Activated naive CD8-positive, alpha-beta T cell treated with anti-CD3 and anti-CD28 coated beads, Interleukin-2, amount 50 U/mL, for 24 hours (primary cell): ENCODE measurements around the gene MCRIP2.

Source experiments
- ATAC-seq: fragments of 150-1000 bp; cut with Tn5 transposase; one replicate; pipeline ENCODE4 v1.10.0; 2021
- DNase-seq: peaks from one replicate; pipeline ENCODE4 v3.0.0; 2021
- H3K27ac Mint-ChIP-seq: one replicate; pipeline ENCODE4 v1.8.0; 2021; ENCODE audit warnings: mild to moderate bottlenecking, mixed read lengths
- H3K27me3 Mint-ChIP-seq: one replicate; pipeline ENCODE4 v1.8.0; 2021; ENCODE audit warnings: mixed read lengths
- H3K36me3 Mint-ChIP-seq: one replicate; pipeline ENCODE4 v1.8.0; 2021; ENCODE audit warnings: low read depth, mixed read lengths
- H3K4me1 Mint-ChIP-seq: one replicate; pipeline ENCODE4 v1.8.0; 2021; ENCODE audit warnings: mixed read lengths
- H3K4me3 Mint-ChIP-seq: one replicate; pipeline ENCODE4 v1.8.0; 2021; ENCODE audit warnings: mild to moderate bottlenecking, moderate library complexity, mixed read lengths
- H3K9me3 Mint-ChIP-seq: one replicate; pipeline ENCODE4 v1.8.0; 2021; ENCODE audit warnings: mixed read lengths

Gene MCRIP2

DNA sequence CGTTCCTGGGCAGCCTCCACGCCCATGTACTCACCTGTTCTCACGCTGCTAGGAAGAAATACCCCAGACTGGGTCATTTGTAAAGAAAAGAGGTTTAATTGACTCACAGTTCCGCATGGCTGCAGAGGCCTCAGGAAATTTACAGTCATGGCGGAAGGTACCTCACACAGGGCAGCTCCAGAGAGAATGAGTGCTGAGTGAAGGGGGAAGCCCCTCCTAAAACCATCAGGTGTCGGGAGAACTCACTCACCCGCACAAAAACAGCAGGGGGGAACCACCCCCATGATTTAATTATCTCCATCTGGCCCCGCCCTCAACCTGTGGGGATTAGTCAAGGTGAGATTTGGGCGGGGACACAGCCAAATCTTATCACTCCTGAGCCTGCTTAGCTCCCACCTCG is 33.6 kb upstream of the MCRIP2 start:
- DNase-seq (peak; percentile 60), ATAC-seq (peak; percentile 95)
- Mint-ChIP-seq H3K9me3 (no peaks in the 10 kb centered on the region), H3K4me1 (peaks cover 20% of the 10 kb centered on the region), H3K4me3 (peak overlapping the region; percentile 45), H3K27ac (peak overlapping the region; percentile 86), H3K27me3 (no peaks in the 10 kb centered on the region), H3K36me3 (no peaks in the 10 kb centered on the region)

GRCh38 chr16:609316-609715 is 32.3 kb upstream of the MCRIP2 start:
- ATAC-seq, result no peak
- H3K4me1 Mint-ChIP-seq, result peaks cover 17% of the 10 kb centered on the region
- no peak overlapping the region for H3K4me3 Mint-ChIP-seq
- no peak overlapping the region for H3K27ac Mint-ChIP-seq
- DNase-seq, result no peak
- H3K36me3 Mint-ChIP-seq, result no peaks in the 10 kb centered on the region
- no peaks in the 10 kb centered on the region for H3K27me3 Mint-ChIP-seq
- H3K9me3 Mint-ChIP-seq, result no peaks in the 10 kb centered on the region

DNA sequence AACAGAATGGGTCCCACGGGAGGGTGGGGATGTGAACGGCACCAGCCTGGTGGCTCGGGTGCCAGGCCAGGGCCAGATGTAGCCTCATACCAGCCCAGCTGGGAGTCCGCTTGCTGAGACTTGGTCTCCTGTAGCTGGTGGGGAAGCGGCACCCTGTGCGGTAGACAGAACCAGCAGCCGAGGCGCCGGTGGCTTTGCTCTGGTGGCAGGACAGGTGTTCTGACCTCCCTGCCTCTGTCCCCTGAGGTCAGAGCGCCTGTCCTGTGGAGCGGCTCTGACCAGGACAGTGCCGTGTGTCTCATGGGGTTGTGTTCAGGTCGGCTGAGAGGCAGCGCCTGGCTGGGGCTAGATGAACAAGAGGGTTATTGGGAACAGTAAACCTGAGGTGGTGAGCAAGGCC is 31.6 kb upstream of the MCRIP2 start:
- Mint-ChIP-seq H3K27ac (no peak overlapping the region), H3K4me1 (peaks cover 17% of the 10 kb centered on the region), H3K4me3 (no peak overlapping the region), H3K36me3 (peaks cover 2% of the 10 kb centered on the region), H3K9me3 (no peaks in the 10 kb centered on the region), H3K27me3 (no peaks in the 10 kb centered on the region)
- DNase-seq, result no peak
- ATAC-seq, result no peak

GRCh38 chr16:610513-611381 is 30.9 kb upstream of the MCRIP2 start:
- Mint-ChIP-seq H3K27ac (no peak overlapping the region), H3K9me3 (no peaks in the 10 kb centered on the region), H3K4me3 (no peak overlapping the region), H3K27me3 (no peaks in the 10 kb centered on the region), H3K4me1 (peaks cover 17% of the 10 kb centered on the region), H3K36me3 (peaks cover 2% of the 10 kb centered on the region)
- peak; percentile 74 for DNase-seq
- peak; percentile 59 for ATAC-seq

DNA sequence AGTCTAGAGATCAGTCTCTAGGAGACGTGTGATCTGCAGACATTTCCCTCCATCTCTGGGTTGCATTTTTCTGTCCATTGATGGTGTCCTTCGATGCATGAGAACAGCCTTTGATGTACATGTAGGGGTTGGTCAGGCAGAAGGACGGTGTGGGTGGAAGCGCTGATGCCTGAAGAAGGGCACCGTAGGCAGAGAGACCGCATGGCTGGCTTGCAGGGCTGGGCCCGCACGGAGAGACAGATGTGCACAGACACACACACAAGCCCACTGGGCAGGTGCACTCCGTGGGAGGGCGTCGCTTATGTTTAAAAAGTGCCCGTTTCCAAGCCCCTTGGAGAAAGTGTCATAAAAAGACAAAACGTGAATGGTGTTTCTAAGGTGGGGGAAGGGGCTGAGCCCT is 26.5 kb upstream of the MCRIP2 start:
- H3K27ac Mint-ChIP-seq, result no peak overlapping the region
- H3K9me3 Mint-ChIP-seq, result no peaks in the 10 kb centered on the region
- H3K27me3 Mint-ChIP-seq, result no peaks in the 10 kb centered on the region
- H3K4me1 Mint-ChIP-seq, result peaks cover 3% of the 10 kb centered on the region
- no peak for ATAC-seq
- H3K36me3 Mint-ChIP-seq, result peaks cover 2% of the 10 kb centered on the region
- H3K4me3 Mint-ChIP-seq, result no peak overlapping the region
- DNase-seq, result no peak

DNA sequence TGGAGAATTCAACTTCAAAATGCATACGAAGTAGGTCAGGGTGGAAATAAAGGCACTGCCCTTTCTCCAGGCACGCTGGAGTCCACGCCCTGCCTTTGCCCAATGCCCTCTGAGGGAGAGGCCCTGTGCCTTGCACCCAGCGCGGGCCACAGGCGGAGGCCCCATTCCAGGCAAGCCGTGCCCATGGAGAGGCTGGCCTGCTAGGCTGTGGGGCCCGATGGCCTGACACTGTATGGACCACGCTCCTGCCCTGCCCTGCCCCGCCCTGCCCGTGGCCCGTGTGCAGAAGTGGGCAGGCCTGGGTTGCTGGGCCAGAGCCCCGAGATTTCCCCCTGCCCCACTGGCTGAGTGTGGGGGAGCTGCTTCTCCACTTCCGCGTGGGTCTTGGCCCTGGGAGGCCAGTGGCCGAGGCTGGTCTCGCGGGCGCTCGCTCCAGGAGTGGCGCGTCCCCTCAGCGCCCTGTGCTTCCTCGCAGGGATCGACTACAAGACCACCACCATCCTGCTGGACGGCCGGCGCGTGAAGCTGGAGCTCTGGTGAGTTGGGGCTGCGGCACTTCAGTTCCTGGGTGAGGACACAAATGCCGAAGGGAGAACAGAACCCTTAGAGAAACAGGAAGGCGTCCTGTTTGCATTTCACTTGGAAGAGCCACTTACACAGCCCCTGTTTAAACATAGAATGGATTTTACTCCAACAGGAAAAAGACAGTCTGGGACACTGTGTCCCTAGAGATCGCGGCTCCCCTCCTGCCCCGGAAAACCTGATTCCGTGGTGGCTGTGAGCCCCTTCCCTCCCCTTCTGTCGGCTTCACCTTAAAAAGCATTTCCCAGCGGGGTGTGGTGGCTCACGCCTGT is 24.7 kb upstream of the MCRIP2 start:
- peaks cover 2% of the 10 kb centered on the region for H3K36me3 Mint-ChIP-seq

GRCh38 chr16:617855-618254 is 23.8 kb upstream of the MCRIP2 start:
- Mint-ChIP-seq H3K4me3 (no peak overlapping the region), H3K9me3 (no peaks in the 10 kb centered on the region), H3K36me3 (peaks cover 2% of the 10 kb centered on the region), H3K4me1 (no peaks in the 10 kb centered on the region), H3K27me3 (no peaks in the 10 kb centered on the region), H3K27ac (no peak overlapping the region)
- ATAC-seq (no peak), DNase-seq (no peak)

More for the DNA sequence above, 24.7 kb upstream of the MCRIP2 start:
- H3K27me3 Mint-ChIP-seq, result no peaks in the 10 kb centered on the region
- H3K4me3 Mint-ChIP-seq, result no peak overlapping the region
- no peaks in the 10 kb centered on the region for H3K4me1 Mint-ChIP-seq
- ATAC-seq, result no peak
- DNase-seq, result no peak
- no peak overlapping the region for H3K27ac Mint-ChIP-seq
- H3K9me3 Mint-ChIP-seq, result no peaks in the 10 kb centered on the region

- H3K4me3 Mint-ChIP-seq, result no peak overlapping the region
- no peaks in the 10 kb centered on the region for H3K9me3 Mint-ChIP-seq
- H3K36me3 Mint-ChIP-seq, result peaks cover 2% of the 10 kb centered on the region
- ATAC-seq, result no peak
- DNase-seq, result no peak
- no peaks in the 10 kb centered on the region for H3K4me1 Mint-ChIP-seq
- H3K27ac Mint-ChIP-seq, result no peak overlapping the region
- H3K27me3 Mint-ChIP-seq, result no peaks in the 10 kb centered on the region
Observed at GRCh38 chr16:619476-620100, 22.0 kb upstream of the MCRIP2 start.

DNA sequence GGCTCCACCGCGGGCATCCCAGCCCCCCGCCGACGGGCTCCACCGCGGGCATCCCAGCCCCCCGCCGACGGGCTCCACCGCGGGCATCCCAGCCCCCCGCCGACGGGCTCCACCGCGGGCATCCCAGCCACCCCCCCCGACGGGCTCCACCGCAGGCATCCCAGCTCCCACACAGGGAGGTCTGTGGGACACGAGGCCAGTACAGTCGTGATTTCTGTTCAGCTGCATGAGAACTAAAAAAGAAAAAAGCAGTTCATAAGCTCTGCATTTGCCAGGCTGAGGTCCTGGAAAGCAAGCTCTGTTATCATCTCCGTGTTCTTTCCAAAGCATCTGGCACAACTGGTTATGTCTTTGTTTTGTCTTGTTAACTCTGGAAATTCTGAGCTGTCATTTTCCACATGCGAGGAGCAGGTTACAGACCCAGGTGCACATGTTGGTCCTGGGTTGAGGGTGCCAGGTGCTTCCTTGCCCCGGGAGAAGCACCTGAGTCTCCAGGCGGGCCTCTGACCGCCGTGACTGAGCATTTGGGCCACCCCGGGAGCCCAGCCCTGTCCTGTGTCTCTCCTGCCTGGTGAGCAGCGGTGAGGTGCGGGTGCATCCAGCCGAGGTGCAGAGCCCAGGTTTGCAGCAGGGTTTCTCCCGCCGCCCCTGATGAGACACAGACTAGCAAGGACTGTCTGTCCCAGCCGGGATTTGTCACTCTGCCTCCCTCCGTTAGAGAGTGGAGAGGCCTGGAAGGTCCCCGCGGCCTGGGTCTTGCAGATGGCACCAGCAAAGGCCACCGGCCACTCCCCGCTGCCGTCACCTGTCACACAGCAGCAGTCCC is 20.7 kb upstream of the MCRIP2 start:
- H3K4me1 Mint-ChIP-seq, result no peaks in the 10 kb centered on the region

GRCh38 chr16:621526-622105 is 20.0 kb upstream of the MCRIP2 start:
- Mint-ChIP-seq H3K9me3 (no peaks in the 10 kb centered on the region), H3K4me1 (no peaks in the 10 kb centered on the region), H3K27ac (no peak overlapping the region), H3K4me3 (no peak overlapping the region), H3K36me3 (no peaks in the 10 kb centered on the region), H3K27me3 (no peaks in the 10 kb centered on the region)
- DNase-seq (no peak), ATAC-seq (no peak)

More for the DNA sequence above, 20.7 kb upstream of the MCRIP2 start:
- H3K27ac Mint-ChIP-seq, result no peak overlapping the region
- H3K27me3 Mint-ChIP-seq, result no peaks in the 10 kb centered on the region
- H3K9me3 Mint-ChIP-seq, result no peaks in the 10 kb centered on the region
- no peak overlapping the region for H3K4me3 Mint-ChIP-seq
- DNase-seq, result no peak
- no peaks in the 10 kb centered on the region for H3K36me3 Mint-ChIP-seq
- no peak for ATAC-seq

GRCh38 chr16:622920-623280 is 18.7 kb upstream of the MCRIP2 start:
- DNase-seq, result no peak
- H3K4me3 Mint-ChIP-seq, result no peak overlapping the region
- no peaks in the 10 kb centered on the region for H3K4me1 Mint-ChIP-seq
- H3K27ac Mint-ChIP-seq, result no peak overlapping the region
- ATAC-seq, result no peak
- H3K27me3 Mint-ChIP-seq, result no peaks in the 10 kb centered on the region
- H3K36me3 Mint-ChIP-seq, result no peaks in the 10 kb centered on the region
- no peaks in the 10 kb centered on the region for H3K9me3 Mint-ChIP-seq

DNA sequence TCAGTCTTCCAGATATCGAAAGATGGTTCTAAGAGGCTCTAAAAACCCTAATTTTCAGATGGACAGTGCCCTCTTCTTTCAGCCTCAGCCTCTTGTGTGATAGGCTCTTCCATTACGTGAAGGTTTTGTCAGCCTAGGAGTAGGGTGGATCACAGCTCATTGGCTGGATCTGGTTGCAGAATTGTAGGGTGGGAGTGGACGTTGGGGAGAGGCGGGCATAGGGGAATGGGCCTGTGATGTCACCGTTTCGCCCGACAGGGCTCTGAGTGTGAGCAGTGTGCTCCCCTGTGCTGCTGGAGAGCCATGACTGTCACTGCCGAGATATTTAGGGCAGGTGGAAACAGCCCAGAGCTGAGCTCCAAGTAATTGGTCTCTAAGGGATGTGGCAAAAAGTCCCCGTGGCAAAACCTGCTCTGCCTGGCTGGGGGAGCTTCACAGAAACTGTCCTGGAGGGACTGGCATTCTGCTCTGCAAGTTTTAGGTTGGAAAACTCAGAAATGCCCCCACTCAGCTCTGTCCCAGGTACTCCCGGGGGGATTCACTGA is 17.0 kb upstream of the MCRIP2 start:
- Mint-ChIP-seq H3K4me1 (no peaks in the 10 kb centered on the region), H3K9me3 (no peaks in the 10 kb centered on the region), H3K36me3 (no peaks in the 10 kb centered on the region), H3K27ac (no peak overlapping the region), H3K4me3 (no peak overlapping the region), H3K27me3 (no peaks in the 10 kb centered on the region)
- DNase-seq, result no peak
- ATAC-seq, result no peak

DNA sequence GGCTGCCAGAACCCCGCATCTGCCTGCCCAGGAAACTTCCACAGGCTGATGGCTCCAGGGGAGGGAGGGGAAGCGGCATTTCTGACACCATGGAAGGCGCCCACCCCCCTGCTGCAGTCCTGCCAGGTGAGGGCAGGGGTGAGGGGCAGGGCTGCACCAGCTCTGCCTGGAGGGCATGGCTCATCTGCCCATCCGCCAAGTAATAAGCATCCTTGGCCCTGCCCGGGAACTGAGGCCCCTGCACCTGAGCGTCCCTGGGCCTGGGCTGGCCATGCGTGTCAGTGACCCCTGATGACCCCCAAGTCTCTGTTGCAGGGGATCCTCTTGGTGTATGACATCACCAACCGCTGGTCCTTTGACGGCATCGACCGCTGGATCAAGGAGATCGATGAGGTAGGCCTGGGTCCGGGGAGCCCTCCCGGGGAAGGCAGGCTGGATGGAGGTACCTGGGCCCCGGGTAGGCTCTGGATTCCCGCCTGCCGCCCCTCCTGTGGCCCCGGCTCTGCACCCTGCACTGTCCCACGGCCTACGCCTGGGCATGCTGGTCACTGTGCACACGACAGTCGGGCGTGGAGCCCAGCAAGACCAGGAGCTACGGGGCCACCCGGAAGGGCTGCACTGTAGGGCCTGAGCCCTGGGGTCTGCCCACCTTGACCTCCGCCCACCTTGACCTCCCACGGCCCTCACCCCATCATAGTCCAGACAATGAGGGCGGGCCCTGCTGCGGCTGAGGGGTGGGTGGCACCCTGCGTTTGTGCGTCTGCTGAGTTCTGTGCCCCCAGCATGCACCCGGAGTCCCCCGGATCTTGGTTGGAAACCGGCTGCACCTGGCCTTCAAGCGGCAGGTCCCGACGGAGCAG is 16.3 kb upstream of the MCRIP2 start:
- no peaks in the 10 kb centered on the region for H3K27me3 Mint-ChIP-seq
- ATAC-seq (no peak), DNase-seq (no peak)
- H3K27ac Mint-ChIP-seq, result no peak overlapping the region
- H3K4me3 Mint-ChIP-seq, result no peak overlapping the region
- no peaks in the 10 kb centered on the region for H3K4me1 Mint-ChIP-seq
- no peaks in the 10 kb centered on the region for H3K36me3 Mint-ChIP-seq
- H3K9me3 Mint-ChIP-seq, result no peaks in the 10 kb centered on the region
